ENCODE results near the gene PTPRG.

PTPRG gene

GRCh38 chr3:61589856-61590255, 28.5 kb downstream of the PTPRG start:
- DNase-seq (ENCODE audit: low spot score), result no peak

GRCh38 chr3:61591300-61591699, 29.9 kb downstream of the PTPRG start:
- DNase-seq (ENCODE audit: low spot score), result no peak

- no peak for DNase-seq (ENCODE audit: low spot score)
Measured at GRCh38 chr3:61593446-61594029, 32.2 kb downstream of the PTPRG start.

GRCh38 chr3:61594144-61594963, 33.0 kb downstream of the PTPRG start:
- no peak for DNase-seq (ENCODE audit: low spot score)

- DNase-seq (ENCODE audit: low spot score), result no peak
Measured at GRCh38 chr3:61594964-61595285, 33.6 kb downstream of the PTPRG start.

GRCh38 chr3:61595288-61595687, 33.9 kb downstream of the PTPRG start:
- no peak for DNase-seq (ENCODE audit: low spot score)

GRCh38 chr3:61595826-61596225, 34.5 kb downstream of the PTPRG start:
- no peak for DNase-seq (ENCODE audit: low spot score)

GRCh38 chr3:61597906-61598305, 36.5 kb downstream of the PTPRG start:
- no peak for DNase-seq (ENCODE audit: low spot score)

- DNase-seq (ENCODE audit: low spot score), result no peak
Measured at GRCh38 chr3:61600195-61600594, 38.8 kb downstream of the PTPRG start.

GRCh38 chr3:61601831-61602230, 40.5 kb downstream of the PTPRG start:
- no peak for DNase-seq (ENCODE audit: low spot score)

GRCh38 chr3:61602466-61602865, 41.1 kb downstream of the PTPRG start:
- no peak for DNase-seq (ENCODE audit: low spot score)

- no peak for DNase-seq (ENCODE audit: low spot score)
Measured at GRCh38 chr3:61605589-61606175, 44.3 kb downstream of the PTPRG start.

GRCh38 chr3:61606196-61606595, 44.8 kb downstream of the PTPRG start:
- DNase-seq (ENCODE audit: low spot score), result no peak

- no peak for DNase-seq (ENCODE audit: low spot score)
Measured at GRCh38 chr3:61608072-61608471, 46.7 kb downstream of the PTPRG start.

GRCh38 chr3:61608711-61609110, 47.3 kb downstream of the PTPRG start:
- DNase-seq (ENCODE audit: low spot score), result no peak

GRCh38 chr3:61610316-61610715, 48.9 kb downstream of the PTPRG start:
- DNase-seq (ENCODE audit: low spot score), result no peak

- no peak for DNase-seq (ENCODE audit: low spot score)
Measured at GRCh38 chr3:61612211-61613194, 51.1 kb downstream of the PTPRG start.

GRCh38 chr3:61613666-61614065, 52.3 kb downstream of the PTPRG start:
- no peak for DNase-seq (ENCODE audit: low spot score)

- no peak for DNase-seq (ENCODE audit: low spot score)
Measured at GRCh38 chr3:61615643-61616042, 54.3 kb downstream of the PTPRG start.

GRCh38 chr3:61616586-61616985, 55.2 kb downstream of the PTPRG start:
- no peak for DNase-seq (ENCODE audit: low spot score)

- no peak for DNase-seq (ENCODE audit: low spot score)
Measured at GRCh38 chr3:61617041-61617440, 55.7 kb downstream of the PTPRG start.

GRCh38 chr3:61617651-61618050, 56.3 kb downstream of the PTPRG start:
- DNase-seq (ENCODE audit: low spot score), result no peak

Data from HuH-7.5 (cell line).